ENCODE results near the gene KAZN. TPM values are rescaled to one million over a fixed set of nuclear protein-coding genes. Genes with fewer than 3 reads are reported as not detected.

The KAZN gene
- total RNA-seq, 1 donor from 2014 or later, result 7.9 TPM

DNA sequence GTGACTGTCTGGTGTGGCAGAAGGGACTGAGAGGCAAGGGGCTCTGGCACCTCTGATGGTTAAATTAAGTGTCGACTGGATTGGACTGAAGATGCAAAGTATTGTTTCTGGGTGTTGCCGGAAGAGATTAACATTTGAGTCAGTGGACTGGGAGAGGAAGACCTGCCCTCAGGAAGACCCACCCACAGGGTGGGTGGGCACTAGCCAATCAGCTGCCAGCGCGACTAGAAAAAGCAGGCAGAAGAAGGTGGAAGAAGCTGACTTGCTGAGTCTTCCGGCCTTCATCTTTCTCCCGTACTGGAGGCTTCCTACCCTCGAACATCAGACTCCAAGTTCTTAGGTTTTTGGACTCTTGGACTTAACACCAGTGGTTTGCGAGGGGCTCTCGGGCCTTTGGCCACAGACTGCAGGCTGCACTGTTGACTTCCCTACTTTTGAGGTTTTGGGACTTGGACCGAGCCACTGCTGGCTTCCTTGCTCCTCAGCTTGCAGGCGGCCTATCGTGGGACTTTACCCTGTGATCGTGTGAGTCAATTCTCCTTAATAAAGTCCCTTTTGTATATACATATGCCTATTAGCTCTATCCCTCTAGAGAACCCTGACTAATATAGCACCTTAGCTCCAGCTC is 79.6 kb downstream of the KAZN start:
- no peak for DNase-seq
- TF ChIP-seq CTCF (IDR thresholded peaks at IDR 0.05; ENCODE audit: partially characterized antibody, unreplicated experiment), result no peak
- H3K27me3 Mint-ChIP-seq (ENCODE audit: unreplicated experiment), result peaks cover 4% of the 10 kb centered on the region
- H3K27ac Mint-ChIP-seq (ENCODE audit: unreplicated experiment), result no peak overlapping the region
- H3K4me3 Mint-ChIP-seq (ENCODE audit: unreplicated experiment), result peak overlapping the region; percentile 40
- H3K36me3 Mint-ChIP-seq (ENCODE audit: unreplicated experiment), result peaks cover 5% of the 10 kb centered on the region
- peaks cover 7% of the 10 kb centered on the region for H3K4me1 Mint-ChIP-seq (ENCODE audit: low read depth, unreplicated experiment)
- peaks cover 1% of the 10 kb centered on the region for H3K9me3 Mint-ChIP-seq (ENCODE audit: unreplicated experiment)

DNA sequence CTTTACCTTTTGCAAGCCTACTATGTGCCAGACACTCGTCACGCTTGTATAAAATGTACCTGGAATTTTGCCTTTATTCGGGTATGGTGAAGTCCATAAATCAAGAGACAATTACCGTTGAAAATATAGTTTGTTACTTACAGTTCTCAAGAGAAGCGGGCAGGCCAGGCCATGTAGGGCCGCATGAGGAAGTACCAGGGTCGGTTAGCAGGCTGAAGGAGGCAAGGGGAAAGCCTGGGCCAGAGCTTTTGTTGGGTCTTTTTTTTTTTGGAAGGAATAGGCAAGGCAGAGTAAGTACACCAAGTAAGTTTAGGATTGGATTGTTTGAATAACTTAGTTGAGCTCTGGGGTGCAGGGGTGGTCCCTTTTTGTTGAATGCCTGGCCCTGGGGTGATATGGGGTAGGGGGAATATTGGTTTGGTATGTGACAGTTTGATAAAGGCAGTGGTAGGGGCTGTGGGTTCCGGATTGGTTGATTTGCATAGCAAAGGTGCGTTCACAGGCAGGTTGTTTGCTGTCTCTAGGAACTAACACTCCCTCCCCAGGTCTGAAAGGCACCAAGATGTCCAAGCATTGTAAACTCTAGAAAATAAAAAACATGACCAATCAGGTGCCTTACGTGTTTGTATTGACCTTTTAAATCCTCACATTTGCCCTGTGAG is 80.7 kb downstream of the KAZN start:
- Mint-ChIP-seq H3K4me1 (ENCODE audit: low read depth, unreplicated experiment) (peaks cover 7% of the 10 kb centered on the region), H3K27ac (ENCODE audit: unreplicated experiment) (no peak overlapping the region), H3K9me3 (ENCODE audit: unreplicated experiment) (peaks cover 1% of the 10 kb centered on the region), H3K27me3 (ENCODE audit: unreplicated experiment) (peaks cover 4% of the 10 kb centered on the region), H3K36me3 (ENCODE audit: unreplicated experiment) (peaks cover 5% of the 10 kb centered on the region), H3K4me3 (ENCODE audit: unreplicated experiment) (no peak overlapping the region)
- DNase-seq, result no peak
- no peak for TF ChIP-seq CTCF (IDR thresholded peaks at IDR 0.05; ENCODE audit: partially characterized antibody, unreplicated experiment)

DNA sequence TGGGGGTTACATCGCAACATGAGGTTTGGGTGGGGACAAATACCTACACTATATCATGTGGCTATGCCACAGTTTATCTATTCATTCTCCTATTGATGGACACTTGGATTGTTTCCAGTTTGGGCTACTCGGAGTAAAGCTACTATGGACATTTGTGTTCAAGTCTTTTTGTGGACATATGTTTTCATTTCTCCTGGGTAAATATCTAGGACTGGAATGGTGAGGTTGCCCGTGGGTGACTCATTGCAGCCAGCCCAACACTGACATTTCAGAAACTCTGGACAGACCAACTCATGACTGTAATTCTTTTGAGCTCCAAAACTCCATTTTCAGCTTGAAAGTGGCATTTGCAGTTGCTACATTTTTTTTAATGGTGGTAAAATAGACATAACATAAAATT is 82.7 kb downstream of the KAZN start:
- Mint-ChIP-seq H3K27me3 (ENCODE audit: unreplicated experiment) (peaks cover 2% of the 10 kb centered on the region), H3K4me3 (ENCODE audit: unreplicated experiment) (no peak overlapping the region), H3K36me3 (ENCODE audit: unreplicated experiment) (peaks cover 4% of the 10 kb centered on the region), H3K9me3 (ENCODE audit: unreplicated experiment) (peaks cover 1% of the 10 kb centered on the region), H3K27ac (ENCODE audit: unreplicated experiment) (no peak overlapping the region), H3K4me1 (ENCODE audit: low read depth, unreplicated experiment) (peaks cover 7% of the 10 kb centered on the region)
- DNase-seq, result no peak
- no peak for TF ChIP-seq CTCF (IDR thresholded peaks at IDR 0.05; ENCODE audit: partially characterized antibody, unreplicated experiment)

GRCh38 chr1:14682941-14683621 is 84.6 kb downstream of the KAZN start:
- no peak overlapping the region for H3K27ac Mint-ChIP-seq (ENCODE audit: unreplicated experiment)
- no peak for DNase-seq
- peaks cover 2% of the 10 kb centered on the region for H3K27me3 Mint-ChIP-seq (ENCODE audit: unreplicated experiment)
- no peaks in the 10 kb centered on the region for H3K36me3 Mint-ChIP-seq (ENCODE audit: unreplicated experiment)
- H3K4me1 Mint-ChIP-seq (ENCODE audit: low read depth, unreplicated experiment), result peaks cover 2% of the 10 kb centered on the region
- TF ChIP-seq CTCF (IDR thresholded peaks at IDR 0.05; ENCODE audit: partially characterized antibody, unreplicated experiment), result no peak
- H3K9me3 Mint-ChIP-seq (ENCODE audit: unreplicated experiment), result no peaks in the 10 kb centered on the region
- H3K4me3 Mint-ChIP-seq (ENCODE audit: unreplicated experiment), result no peak overlapping the region

DNA sequence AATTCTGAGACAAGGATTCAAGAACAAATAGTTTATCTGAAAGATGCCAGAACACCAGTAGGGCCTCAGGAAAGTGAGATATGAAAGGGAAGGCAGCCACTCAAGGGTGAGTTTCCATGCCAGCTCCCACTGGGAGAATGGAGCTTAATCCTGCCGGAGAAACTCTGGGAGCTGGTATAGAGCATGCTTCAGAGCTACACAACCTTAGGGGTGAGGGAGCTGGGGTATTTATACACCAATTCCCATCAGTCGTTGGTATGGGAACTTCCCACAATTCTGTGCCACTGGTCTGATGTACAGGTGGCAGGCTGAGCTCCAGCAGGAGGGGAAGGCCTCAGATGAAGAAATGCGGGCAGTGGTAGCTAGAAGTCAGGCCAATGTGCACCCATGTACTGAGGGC is 86.6 kb downstream of the KAZN start:
- DNase-seq, result no peak
- H3K27ac Mint-ChIP-seq (ENCODE audit: unreplicated experiment), result no peak overlapping the region
- peaks cover 4% of the 10 kb centered on the region for H3K4me1 Mint-ChIP-seq (ENCODE audit: low read depth, unreplicated experiment)
- TF ChIP-seq CTCF (IDR thresholded peaks at IDR 0.05; ENCODE audit: partially characterized antibody, unreplicated experiment), result no peak
- peaks cover 2% of the 10 kb centered on the region for H3K27me3 Mint-ChIP-seq (ENCODE audit: unreplicated experiment)
- H3K36me3 Mint-ChIP-seq (ENCODE audit: unreplicated experiment), result no peaks in the 10 kb centered on the region
- H3K4me3 Mint-ChIP-seq (ENCODE audit: unreplicated experiment), result no peak overlapping the region
- H3K9me3 Mint-ChIP-seq (ENCODE audit: unreplicated experiment), result peaks cover 2% of the 10 kb centered on the region
